HG02852 (cell line): ENCODE data around the gene SGMS1.
A peak's percentile ranks its signal among the peaks of the same experiment; 100 is the strongest.

Experiments
- ATAC-seq: cut with Tn5 transposase; IDR thresholded peaks from one replicate; pipeline ENCODE4 v1.9.1; 2021; ENCODE audit warnings: mild to moderate bottlenecking, moderate library complexity; ENCODE audit not compliant: unreplicated experiment

The SGMS1 gene

DNA sequence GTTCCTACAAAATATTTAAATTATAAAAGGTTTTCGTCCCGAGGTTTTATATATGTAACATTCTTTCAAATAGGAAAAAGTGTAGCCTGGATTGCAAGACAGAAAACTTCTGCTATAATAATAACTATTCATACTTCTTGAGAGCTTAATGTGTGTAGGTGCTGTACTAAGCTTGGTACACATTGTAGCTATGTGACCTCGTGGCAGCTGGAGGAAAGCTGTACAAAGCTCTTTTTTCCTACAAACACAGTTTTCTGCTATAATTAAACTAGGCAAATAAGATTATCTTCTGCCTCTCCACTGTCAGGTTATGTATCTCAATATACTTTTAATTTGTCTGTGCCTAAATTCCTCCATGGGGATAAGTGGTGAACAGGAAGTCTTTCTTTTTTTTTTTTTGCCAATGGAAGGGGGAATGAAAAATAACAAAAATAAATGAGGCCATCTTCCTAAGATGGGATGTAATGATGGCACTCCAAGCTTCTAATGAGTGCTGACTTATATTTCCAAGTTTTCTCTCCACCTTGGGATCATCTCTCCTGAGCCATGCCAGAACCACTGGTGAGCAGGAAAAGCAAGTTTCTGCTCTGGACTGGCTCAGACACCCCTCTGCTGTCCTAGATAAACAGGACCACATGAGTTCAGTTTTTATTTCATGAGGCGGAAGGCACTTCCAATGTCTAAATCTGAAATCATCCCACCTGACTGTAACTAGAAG lies 9.9 kb downstream of the SGMS1 start:
- no peak for ATAC-seq

DNA sequence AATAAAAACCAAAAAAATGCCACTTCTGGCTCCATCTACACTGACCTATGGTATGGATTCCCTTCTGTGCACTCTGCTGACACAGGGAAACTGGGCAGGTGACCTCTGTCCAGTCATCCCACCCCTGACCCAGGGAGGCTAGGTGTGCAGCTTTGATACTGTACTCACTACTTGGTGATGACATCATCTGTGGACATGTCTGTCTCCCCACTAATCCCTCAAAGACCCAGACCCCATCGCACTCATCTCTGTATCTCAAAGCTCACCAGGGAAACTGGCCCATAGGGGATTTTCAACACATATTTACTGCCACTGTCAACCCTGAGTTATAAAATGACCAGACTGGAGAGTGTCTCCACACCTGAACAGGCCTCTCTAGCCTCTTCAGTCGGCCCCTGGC lies 10.6 kb downstream of the SGMS1 start:
- ATAC-seq: peak; percentile 66

DNA sequence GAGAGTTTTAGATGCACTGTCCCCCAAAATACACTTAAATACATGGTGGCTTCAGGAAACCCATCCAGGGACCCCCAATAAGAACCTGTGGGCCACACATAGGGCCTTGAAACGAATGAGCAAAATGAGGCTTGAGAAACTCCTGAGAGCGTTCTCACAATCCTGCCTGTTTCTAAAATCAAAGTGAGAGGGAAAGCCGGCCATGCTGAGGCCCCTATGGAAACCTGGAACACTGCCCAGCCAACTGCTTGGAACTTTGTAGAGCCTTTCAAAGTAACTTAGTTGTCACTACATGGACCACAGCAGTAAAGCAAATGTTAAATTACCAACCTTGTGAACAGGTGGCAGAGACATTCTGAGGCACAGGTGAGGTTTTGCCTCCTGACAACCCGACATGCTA lies 13.4 kb downstream of the SGMS1 start:
- no peak for ATAC-seq

DNA sequence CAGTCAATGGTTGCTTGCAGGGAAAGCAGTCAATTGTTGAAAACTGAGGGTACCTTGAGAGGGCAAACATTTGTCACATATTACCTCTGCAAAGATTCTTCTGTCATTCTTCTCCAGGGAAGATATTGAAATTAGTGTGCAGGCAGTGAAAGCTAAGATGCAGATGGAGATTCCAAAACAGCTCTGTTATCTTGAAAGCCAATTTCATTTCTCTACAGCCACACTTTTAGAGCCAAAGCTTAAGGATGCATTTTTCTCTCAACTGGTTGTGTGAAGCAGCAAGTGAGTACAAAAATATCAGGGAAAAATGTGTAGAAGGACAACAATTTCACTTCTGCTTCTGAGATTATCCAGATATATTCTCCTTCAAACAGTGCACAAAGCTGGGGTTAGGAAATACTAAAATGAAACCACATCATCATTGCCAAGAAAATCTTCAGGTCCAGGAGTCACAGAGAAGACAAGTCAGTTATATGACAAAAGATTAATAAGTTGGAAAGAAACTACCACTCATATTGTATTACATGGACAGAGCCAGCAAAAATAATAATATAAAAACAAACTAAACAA lies 16.3 kb downstream of the SGMS1 start:
- no peak for ATAC-seq

DNA sequence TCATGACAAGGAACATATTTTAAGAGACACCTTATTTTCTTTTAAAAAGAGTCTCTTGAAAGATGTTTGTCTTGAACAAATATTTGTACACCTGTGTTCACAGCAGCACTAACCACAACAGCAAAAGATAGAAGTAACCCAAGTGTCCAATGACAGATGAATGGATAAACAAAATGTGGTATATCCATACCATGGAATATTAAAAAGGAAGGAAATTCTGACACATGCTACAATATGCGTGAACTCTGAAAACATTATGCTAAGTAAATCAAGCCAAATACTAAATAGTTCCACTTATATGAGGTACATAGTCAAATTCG lies 17.8 kb downstream of the SGMS1 start:
- no peak for ATAC-seq

DNA sequence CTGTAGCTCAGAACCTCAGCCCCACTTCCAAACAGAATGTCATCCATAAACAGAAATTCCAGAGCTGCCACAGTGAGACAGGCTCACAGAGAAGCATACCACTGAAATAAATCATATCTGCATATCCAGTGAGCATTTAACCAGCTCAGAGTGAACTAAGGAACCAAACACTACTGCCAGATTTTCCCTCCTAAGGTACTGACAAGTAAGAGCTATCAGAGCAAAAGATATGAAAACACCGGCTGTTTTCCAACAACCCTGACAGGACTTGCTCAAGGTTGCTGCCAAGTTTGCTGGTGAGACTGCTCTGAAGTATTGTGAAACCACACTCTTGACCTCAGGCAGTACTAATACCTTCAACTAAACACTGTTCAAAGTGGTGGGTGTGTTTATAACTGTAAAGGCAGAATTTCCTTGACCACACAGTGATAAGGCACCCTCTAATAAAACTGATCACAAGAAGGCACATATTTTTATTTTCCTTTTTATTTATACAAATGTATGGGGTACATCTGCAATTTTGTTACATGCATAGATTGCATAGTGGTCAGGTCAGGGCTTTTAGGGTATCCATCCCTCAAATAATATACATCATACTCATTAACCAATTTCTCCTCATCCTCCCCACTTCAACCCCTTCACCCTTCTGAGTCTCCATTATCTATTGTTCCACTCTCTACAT lies 18.3 kb downstream of the SGMS1 start:
- ATAC-seq: peak; percentile 84

DNA sequence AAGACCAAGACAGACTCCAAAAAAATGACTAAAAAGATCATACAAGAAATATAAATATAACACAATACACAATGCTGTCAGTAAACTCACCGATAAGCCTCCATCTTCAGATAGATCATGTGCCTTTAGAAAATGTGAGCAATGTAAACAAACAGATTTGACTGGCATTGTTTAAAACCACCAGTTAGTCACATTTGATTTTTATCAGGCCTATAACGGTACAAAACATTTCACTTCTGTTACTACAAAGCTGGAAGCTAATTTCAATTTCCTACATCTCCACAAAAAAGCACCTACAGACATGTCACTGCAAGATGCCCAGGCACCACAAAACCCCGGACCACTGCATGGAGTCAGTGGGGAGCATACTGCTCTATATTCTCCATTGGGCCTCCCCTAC lies 18.9 kb downstream of the SGMS1 start:
- ATAC-seq: no peak

DNA sequence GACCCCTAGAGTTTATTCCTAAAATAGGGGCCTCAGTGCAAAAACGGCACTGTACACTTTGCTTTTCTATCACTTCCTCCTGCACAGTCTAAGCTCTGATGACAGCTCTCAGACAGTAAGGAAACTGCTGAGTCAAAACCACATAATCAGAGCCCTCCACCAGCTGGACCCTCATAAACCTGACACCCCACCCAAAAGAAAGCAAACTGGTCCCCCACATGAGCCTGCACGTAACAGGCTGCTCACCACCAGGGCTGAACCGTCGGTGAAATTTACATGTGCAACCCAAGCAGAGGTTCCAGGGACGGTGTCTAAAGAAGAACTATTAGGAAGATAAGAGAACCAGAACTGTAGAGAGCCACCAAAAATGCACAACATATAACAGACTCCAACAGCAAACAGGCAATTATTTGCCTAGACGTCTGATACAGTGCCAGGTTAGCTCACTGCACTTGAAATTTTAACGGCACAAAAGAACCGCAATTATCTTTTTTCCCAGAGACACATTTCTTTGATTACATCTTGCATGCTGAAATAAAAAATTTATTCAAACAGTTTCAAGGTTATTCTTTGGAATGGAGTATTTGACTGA lies 19.6 kb downstream of the SGMS1 start:
- peak; percentile 59 for ATAC-seq

DNA sequence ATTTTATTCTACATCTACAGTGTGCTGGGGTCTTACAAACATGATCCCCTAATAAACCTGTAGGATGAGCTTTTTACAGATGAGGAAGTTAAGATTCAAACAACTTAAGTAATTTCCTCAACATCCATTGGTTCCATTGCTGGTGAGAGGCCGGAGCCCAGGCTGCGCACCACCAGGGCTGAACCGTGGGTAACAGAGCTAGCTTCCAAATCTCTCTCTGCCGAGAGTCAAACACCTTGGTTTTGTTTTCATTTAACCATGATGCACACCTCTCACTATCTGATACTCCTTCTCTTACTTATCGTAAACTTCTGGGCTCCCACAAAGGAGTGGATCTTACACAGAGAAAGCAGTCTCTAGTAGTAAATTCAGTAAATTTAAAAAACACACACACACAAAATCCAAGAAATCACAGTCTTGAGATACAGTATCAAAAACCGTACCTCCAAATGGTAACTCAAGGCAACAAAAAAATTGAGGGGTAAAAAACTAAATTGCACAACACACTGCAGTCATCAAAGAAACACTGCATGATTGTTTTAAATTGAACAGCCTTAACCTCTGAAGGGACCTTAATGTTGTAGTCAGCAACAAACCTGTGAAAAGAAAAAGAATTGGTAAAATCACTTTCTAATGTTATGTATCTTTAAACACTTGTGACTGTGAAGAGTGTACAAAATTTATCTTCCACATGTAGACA lies 20.5 kb downstream of the SGMS1 start:
- ATAC-seq: no peak

DNA sequence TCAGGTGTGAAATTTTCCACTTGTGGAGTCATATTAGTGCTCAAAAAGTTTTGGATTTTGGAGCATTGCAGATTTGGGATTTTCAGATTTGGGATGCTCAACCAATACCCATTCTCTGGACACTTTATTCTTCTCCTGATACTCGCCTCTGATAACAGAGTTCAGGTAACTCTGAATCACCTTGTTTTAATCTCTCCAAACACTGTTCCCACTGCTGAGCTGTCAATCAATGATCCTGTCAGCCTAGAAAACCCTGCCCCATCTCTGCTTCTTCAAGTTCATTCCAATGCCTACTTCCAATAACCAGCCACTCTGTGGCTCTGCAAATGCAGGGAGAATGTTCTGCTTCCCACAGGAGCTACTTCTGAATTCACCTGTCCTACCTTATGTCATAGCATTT lies 21.8 kb downstream of the SGMS1 start:
- no peak for ATAC-seq

DNA sequence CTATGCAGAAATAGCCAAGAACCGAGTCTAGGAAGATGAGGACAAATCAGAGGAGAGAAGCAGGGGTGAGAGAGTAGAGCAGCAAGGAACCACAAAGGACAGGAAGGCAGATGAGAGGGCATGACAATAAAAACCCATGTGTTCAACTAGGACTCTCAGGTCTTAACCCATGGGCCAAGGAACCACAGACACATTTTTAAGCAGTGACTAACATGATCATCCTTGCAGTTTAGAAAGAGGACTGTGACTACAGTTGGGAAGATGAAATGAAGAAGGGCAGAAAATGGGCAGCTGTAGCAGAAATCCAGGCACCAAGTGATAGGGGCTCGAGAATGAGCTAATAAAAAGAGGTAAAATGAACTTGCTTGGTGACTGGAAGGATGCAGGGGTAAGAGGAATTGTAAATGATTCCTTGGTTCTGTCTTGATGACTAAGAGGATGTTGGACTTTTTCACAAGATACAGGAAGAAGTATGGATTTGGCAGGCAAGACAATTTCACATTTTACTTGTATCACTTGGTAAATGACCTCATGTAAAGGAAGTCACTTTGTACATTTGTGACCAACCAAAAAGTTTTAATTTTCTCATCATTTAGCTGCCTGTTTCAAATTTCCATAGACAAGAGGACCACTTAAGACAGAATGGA lies 22.8 kb downstream of the SGMS1 start:
- no peak for ATAC-seq

DNA sequence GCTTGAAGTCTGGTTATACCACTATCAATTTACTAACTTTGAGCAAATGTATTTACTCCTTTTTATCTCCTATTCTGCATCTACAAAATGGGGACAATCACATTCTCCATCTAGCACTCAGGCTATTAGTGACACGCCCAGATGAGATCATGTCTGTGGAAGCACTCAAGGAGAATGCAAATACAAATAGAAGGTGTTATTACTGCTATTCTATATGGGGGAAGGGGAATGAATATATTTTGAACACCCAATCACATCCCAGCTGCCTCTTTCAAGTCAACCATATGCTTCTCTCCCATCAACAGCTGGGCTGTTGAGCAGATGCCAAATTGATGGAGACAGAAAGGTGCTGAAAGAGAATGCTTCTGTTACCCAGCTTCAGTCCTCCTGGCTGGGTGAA lies 23.5 kb downstream of the SGMS1 start:
- no peak for ATAC-seq

DNA sequence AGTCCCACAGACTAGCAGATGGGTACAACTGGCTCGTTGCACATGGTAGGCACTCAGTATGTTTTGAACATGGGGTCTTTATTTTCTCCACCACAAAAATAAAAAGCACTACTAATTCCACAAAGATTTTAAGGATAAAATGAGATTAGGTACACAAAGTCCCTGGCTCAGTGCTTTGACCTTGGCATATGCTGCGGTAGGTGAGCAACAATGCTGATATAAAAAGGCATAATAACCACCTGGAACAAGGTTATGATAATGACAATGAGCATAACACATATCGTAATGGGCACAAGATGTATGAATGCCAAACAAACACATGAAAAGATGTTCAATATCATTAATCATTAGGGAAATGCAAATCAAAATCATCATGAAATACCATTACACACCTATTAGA lies 26.9 kb downstream of the SGMS1 start:
- no peak for ATAC-seq

DNA sequence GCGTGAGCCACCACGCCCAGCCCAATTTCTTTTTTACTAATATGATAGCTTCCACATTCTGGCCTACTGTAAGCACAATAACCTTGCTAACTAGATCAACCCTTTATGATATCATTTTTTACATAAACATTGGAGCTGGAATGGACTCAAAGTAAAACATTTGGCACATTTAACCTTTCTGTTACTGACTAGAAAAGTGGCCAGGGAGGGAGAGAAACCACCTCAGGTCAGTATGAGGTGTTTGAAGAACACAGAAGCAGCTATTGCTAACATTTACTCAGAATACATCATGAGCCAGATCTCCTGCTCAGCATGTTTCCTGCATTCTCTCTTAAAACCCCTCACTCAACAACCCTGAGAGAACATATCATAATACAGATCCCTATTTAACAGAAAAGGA lies 27.3 kb downstream of the SGMS1 start:
- ATAC-seq: no peak

DNA sequence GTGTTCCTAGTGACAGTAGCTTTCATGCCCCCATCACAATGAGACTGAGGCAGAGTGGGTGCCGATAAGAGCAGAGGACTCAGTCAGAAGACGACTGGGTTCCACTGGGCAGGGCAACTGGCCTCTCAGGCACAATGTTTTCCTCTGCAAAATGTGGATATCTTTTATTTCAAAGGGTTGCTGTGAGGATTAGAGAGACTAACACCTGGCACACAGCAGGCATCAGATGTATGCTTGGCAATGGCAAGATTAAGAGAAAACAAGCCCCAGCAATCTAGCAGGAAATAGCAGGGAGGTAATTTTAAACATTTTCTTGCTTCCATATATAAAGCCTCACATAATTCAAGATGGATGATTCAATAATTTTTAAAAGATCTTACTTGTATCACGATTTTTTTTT lies 28.0 kb downstream of the SGMS1 start:
- no peak for ATAC-seq

DNA sequence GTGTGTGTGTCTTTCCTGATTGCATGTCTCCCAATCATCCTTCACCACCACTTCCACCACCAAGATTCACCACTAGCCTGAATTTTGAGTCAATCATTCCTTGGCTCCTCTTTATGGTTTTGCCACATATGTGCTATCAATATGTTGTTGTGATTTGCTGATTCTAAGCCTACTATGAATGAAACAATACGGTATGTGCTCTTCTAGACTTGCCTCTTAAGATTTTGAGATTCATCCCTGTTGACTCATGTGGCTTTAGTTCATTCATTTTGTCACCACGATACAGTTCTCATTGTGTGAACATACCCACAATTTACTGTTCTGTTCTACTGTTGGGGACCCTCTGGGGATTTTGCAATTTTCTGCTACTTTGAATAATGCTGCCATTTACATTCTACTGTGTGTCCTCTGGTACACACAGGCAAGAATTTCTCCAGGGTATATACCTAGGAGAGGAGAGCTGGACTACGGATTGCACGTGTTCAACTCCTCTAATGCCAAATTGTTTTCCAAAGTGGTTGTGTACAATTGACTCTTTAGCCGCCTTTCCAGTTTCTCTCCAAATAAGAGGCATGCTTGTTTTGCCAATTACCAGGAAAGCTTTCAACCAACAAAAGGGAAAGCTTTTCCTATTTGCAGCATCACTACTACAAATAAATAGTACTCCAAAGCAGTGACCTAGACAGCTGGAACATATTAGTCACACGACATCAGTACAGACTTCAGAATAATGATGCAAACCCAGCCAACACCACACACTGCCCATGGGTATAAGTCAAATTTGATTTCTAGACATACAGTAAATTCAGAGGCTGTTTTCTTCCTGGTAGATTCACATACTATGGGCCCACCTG lies 30.0 kb downstream of the SGMS1 start:
- no peak for ATAC-seq

DNA sequence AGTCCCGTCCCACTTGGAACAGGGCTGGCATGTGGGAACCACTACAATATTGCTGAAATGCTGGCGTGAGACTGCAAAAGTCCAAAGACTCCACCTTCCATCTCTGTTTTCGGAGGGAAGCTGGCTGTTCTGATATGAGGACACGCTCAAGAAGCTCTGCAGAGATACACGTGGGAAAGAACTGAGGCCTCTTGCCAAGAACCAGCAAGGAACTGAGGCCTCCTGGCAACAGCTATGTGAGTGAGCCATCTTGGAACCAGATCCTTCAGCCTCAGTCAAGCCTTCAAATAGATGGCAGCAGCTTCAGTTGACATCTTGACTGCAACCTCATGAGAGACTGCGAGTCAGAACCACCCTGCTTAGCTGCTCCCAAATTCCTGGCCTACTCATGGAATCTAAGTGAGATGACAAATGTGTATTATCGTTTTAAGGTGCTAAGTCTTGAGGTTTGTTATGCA lies 30.8 kb downstream of the SGMS1 start:
- ATAC-seq: no peak

DNA sequence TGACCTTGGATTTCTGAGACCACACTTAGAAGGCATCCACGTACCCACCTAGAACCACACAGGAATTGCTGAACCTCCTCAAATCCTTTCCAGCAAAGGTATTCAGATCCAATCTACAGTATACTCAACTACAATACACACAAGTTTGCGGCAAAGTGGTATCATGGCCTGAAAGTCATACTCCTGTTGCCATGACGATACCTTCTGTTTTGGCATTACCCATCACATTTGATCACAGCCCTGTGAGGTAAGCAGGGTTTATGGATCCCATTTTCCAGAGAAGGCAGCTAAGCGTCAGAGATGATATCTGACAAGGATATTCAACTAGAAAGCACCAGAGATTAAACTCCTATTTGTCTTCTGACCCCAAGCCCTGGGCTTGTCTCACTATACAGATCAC lies 32.8 kb downstream of the SGMS1 start:
- no peak for ATAC-seq

DNA sequence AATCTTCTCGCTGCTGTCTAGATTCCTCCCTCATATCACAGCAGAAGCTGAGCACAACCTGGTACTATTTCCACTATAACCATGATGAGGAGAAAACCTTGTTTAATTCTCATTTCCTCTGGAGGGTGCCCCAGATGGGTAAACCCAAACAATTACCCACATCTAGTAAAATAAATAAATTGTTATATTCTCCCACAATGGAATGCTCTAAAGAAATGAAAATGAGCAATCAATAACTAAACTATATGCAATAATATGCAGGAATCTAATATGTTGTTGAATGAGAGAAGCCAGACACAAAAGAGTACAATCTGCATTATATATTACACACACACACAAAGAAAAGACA lies 37.0 kb downstream of the SGMS1 start:
- ATAC-seq: no peak
